Measurements from ENCODE around the gene MICAL3. TPM values are rescaled to one million over a fixed set of nuclear protein-coding genes. Genes with fewer than 3 reads are reported as not detected.
"Not testable (repeated sequence)": the region's sequence is repeated elsewhere in the genome, so short reads cannot be mapped to it uniquely, and the experiment has no call there.

Gene MICAL3
- total and polyA plus RNA-seq, 7 donors = 9.6 to 94.2 (median 35.0) TPM

- DNase-seq = no peak
- Histone ChIP-seq H3K36me3 (peaks cover 0 to 86% (median 27%) of the 10 kb centered on the region in 4 donors), H3K27me3 (no peaks in the 10 kb centered on the region), H3K27ac (no peak overlapping the region), H3K9me3 (no peaks in the 10 kb centered on the region), H3K4me3 (no peak overlapping the region), H3K4me1 (peaks cover 0 to 5% (median 0%) of the 10 kb centered on the region in 4 donors)
- intact Hi-C loops (cut with DNase I) = no loop called here
- no peak for TF ChIP-seq POLR2AphosphoS5 (IDR thresholded peaks at IDR 0.05)
- no peak for TF ChIP-seq CTCF (IDR thresholded peaks at IDR 0.05)
- TF ChIP-seq EP300 (IDR thresholded peaks at IDR 0.05) = no peak
- 72 to 87% methylated on average over 7 of the region's 7 CpGs for WGBS, 2 donors
These were observed 145.4 kb downstream of the MICAL3 start for GRCh38 chr22:17878941-17879340.

GRCh38 chr22:17878186-17878694 is 146.1 kb downstream of the MICAL3 start:
- Histone ChIP-seq H3K4me3 (no peak overlapping the region), H3K9me3 (no peaks in the 10 kb centered on the region), H3K36me3 (peaks cover 0 to 86% (median 27%) of the 10 kb centered on the region in 4 donors), H3K27me3 (no peaks in the 10 kb centered on the region), H3K4me1 (peaks cover 0 to 5% (median 0%) of the 10 kb centered on the region in 4 donors), H3K27ac (no peak overlapping the region)
- DNase-seq = no peak
- no peak for TF ChIP-seq POLR2AphosphoS5 (IDR thresholded peaks at IDR 0.05)
- no peak for TF ChIP-seq CTCF (IDR thresholded peaks at IDR 0.05)
- no peak for TF ChIP-seq EP300 (IDR thresholded peaks at IDR 0.05)
- TF ChIP-seq POLR2A (IDR thresholded peaks at IDR 0.05) = no peak
- intact Hi-C loops (cut with DNase I) = no loop called here
- 92 to 98% methylated on average over 10 of the region's 10 CpGs for WGBS, 2 donors

- H3K36me3 ChIP-seq = peaks cover under 1 to 86% (median 28%) of the 10 kb centered on the region in 4 donors
- H3K4me3 ChIP-seq; H3K9me3 ChIP-seq; intact Hi-C loops (cut with DNase I); DNase-seq; H3K27me3 ChIP-seq; H3K4me1 ChIP-seq; H3K27ac ChIP-seq: not testable (repeated sequence)
These were observed 147.2 kb downstream of the MICAL3 start for GRCh38 chr22:17876878-17877855.

GRCh38 chr22:17876306-17876831 is 148.0 kb downstream of the MICAL3 start:
- no peak overlapping the region for H3K4me3 ChIP-seq
- H3K27ac ChIP-seq = peak overlapping the region in 1 of 4 donors; percentile 21
- H3K36me3 ChIP-seq = peaks cover 9 to 86% (median 29%) of the 10 kb centered on the region in 4 donors
- 60 to 81% methylated on average over 4 of the region's 4 CpGs for WGBS, 2 donors
- DNase-seq = no peak
- intact Hi-C loops (cut with DNase I) = no loop called here
- peaks cover 0 to 5% (median 0%) of the 10 kb centered on the region in 4 donors for H3K4me1 ChIP-seq
- TF ChIP-seq POLR2A (IDR thresholded peaks at IDR 0.05) = no peak
- no peak for TF ChIP-seq POLR2AphosphoS5 (IDR thresholded peaks at IDR 0.05)
- no peak for TF ChIP-seq CTCF (IDR thresholded peaks at IDR 0.05)
- TF ChIP-seq EP300 (IDR thresholded peaks at IDR 0.05) = no peak
- H3K9me3 ChIP-seq = no peaks in the 10 kb centered on the region
- H3K27me3 ChIP-seq = no peaks in the 10 kb centered on the region

- peaks cover 8 to 86% (median 34%) of the 10 kb centered on the region in 4 donors for H3K36me3 ChIP-seq
- WGBS, 2 donors = 85 to 92% methylated on average over 12 of the region's 12 CpGs
- H3K4me3 ChIP-seq = no peak overlapping the region
- H3K4me1 ChIP-seq = peaks cover 0 to 5% (median 0%) of the 10 kb centered on the region in 4 donors
- TF ChIP-seq EP300 (IDR thresholded peaks at IDR 0.05) (no peak), POLR2A (IDR thresholded peaks at IDR 0.05) (no peak), CTCF (IDR thresholded peaks at IDR 0.05) (no peak), POLR2AphosphoS5 (IDR thresholded peaks at IDR 0.05) (no peak)
- intact Hi-C loops (cut with DNase I) = no loop called here
- DNase-seq = no peak
- H3K27me3 ChIP-seq = no peaks in the 10 kb centered on the region
- no peaks in the 10 kb centered on the region for H3K9me3 ChIP-seq
- H3K27ac ChIP-seq = no peak overlapping the region
These were observed 148.7 kb downstream of the MICAL3 start for GRCh38 chr22:17875631-17876030.
